Measurements from ENCODE around the gene MRPS17. TPM values are rescaled to one million over a fixed set of nuclear protein-coding genes. Genes with fewer than 3 reads are reported as not detected.

The MRPS17 gene
- total RNA-seq (14.7 TPM), polyA plus RNA-seq (17.1 TPM)
- long read RNA-seq, donor 1, partial matches to known transcripts = 0 of 1 reads
- long read RNA-seq, donor 1, other reads (novel, unspliced or antisense) = 0 of 1 reads
- long read RNA-seq, donor 2 = 0 reads
- long read RNA-seq, donor 3, transcript MRPS17-201 (3 exons, 1,845 nt) = major isoform, 30 of 39 reads
- long read RNA-seq, donor 3, partial matches to known transcripts = 9 of 39 reads
- long read RNA-seq, donor 3, other reads (novel, unspliced or antisense) = 0 of 39 reads
- long read RNA-seq, donor 4, partial matches to known transcripts = 0 of 3 reads
- long read RNA-seq, donor 4, other reads (novel, unspliced or antisense) = 0 of 3 reads
- long read RNA-seq, donor 5, transcript MRPS17-201 (3 exons, 1,845 nt) = major isoform, 31 of 41 reads
- long read RNA-seq, donor 5, partial matches to known transcripts = 10 of 41 reads
- long read RNA-seq, donor 5, other reads (novel, unspliced or antisense) = 0 of 41 reads
- long read RNA-seq, donor 6, transcript MRPS17-201 (3 exons, 1,845 nt) = major isoform, 13 of 13 reads
- long read RNA-seq, donor 6, partial matches to known transcripts = 0 of 13 reads
- long read RNA-seq, donor 6, other reads (novel, unspliced or antisense) = 0 of 13 reads
- long read RNA-seq, donor 7, transcript MRPS17-201 (3 exons, 1,845 nt) = major isoform, 14 of 14 reads
- long read RNA-seq, donor 7, partial matches to known transcripts = 0 of 14 reads
- long read RNA-seq, donor 7, other reads (novel, unspliced or antisense) = 0 of 14 reads
- long read RNA-seq, donor 8, transcript MRPS17-201 (3 exons, 1,845 nt) = major isoform, 8 of 8 reads
- long read RNA-seq, donor 8, partial matches to known transcripts = 0 of 8 reads
- long read RNA-seq, donor 8, other reads (novel, unspliced or antisense) = 0 of 8 reads
- long read RNA-seq, donor 9, partial matches to known transcripts = 0 of 4 reads
- long read RNA-seq, donor 9, other reads (novel, unspliced or antisense) = 0 of 4 reads
- long read RNA-seq, donor 10, transcript MRPS17-201 (3 exons, 1,845 nt) = major isoform, 12 of 17 reads
- long read RNA-seq, donor 10, partial matches to known transcripts = 5 of 17 reads
- long read RNA-seq, donor 10, other reads (novel, unspliced or antisense) = 0 of 17 reads

DNA sequence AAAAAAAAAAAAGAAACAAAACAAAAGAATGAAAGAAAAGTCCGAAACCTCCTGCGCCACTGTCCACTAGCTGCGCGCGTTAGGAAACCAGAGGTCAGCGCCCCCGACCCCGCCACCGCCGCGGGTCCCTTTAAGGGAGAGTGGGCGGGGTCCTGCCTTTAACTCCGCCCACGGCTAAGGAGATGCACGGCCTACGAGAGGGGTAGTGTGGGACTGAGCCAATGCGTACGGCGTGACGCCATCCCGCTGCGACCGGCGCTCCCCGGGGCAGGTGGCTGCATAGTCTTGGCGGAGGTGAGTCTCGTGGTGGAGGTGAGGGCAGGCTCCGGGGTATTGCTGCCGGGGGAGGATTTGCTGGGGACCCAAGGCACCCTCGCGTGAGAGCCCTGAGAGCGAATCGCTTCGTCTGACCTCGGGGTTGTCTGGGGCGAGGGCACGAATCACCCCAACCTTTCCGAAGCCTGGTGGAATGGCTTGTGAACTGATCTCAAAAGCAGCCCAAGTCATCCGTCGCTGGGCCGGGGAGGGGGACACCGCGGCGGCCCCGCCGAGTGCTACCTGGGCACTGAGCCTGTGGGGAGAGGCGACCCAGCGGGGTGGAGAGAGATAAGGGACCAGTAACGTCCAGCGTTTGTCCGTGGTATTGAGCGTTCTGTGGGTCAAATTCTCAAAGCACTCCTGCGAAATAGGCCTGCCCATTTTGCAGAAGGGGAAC is at the start of gene MRPS17:
Gene MRPS17 (plus strand): TSS at position 241 of the 715 bp plus-strand sequence. CDS start 1,319 bp downstream, outside the sequence.
- H3K4me3 ChIP-seq (ENCODE audit: low read length in 2 of 2) = peak within 1 kb of the TSS; percentile 67 to 92
- WGBS = under 1% methylated on average over 53 of the region's 53 CpGs
- H3K36me3 ChIP-seq (ENCODE audit: control insufficient read depth in 2 of 2, insufficient read depth in 2 of 2, low read length in 1 of 2) = peaks cover 0 to 9% of the 10 kb centered on the region in 2 donors
- peak; percentile 77 to 94 (median 82) for DNase-seq (ENCODE audit: low read depth in 6 of 9, low spot score in 9 of 9)
- peaks cover 0 to 4% of the 10 kb centered on the region in 2 donors for H3K4me1 ChIP-seq (ENCODE audit: control insufficient read depth in 2 of 2, insufficient read depth in 2 of 2, low read length in 2 of 2)
- peak within 1 kb of the TSS; percentile 63 to 72 for H3K27ac ChIP-seq (ENCODE audit: low read depth in 1 of 2, low read length in 1 of 2)
- no peaks in the 10 kb centered on the region for H3K9me3 ChIP-seq (ENCODE audit: control insufficient read depth in 2 of 2, insufficient read depth in 1 of 2, low read length in 1 of 2)
- no peaks in the 10 kb centered on the region for H3K27me3 ChIP-seq (ENCODE audit: control insufficient read depth in 2 of 2, insufficient read depth in 1 of 2, low read length in 1 of 2)

DNA sequence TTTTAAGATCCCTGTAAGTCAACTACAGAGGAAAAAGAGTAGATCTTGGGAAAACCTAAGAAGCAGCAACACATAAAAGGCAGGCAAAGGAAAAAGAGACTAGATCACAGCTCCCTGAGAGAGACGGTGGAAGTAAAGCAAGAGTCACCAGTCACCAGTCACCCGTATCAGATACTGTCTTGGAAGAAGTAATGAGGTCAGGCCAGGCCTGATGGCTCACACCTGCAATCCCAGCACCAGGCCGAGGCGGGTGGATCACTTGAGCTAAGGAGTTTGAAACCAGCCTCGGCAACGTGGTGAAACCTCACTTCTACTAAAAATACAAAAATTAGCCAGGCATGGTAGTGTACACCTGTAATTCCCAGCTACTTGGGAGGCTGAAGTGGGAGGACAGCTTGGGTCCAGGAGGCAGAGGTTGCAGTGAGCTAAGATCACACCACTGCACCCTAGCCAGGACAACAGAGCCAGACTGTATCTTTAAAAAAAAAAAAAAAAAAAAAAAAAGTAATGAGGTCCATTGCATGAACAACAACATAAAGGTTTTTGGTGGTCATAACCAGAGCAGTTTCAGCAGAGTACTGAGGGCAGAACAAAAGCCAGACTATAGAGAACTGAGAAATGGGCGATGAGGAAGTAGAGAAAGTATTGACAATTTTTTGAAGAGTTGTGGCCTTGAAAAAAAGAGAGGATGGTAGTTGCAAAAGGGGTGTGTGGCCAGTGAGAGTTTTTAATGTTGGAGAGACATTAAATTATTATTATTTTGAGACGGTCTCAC is 47.5 kb upstream of the MRPS17 start:
- WGBS = 85% methylated on average over 8 of the region's 8 CpGs
- Histone ChIP-seq H3K27ac (ENCODE audit: low read depth in 1 of 2, low read length in 1 of 2) (no peak overlapping the region), H3K4me3 (ENCODE audit: low read length in 2 of 2) (no peak overlapping the region), H3K27me3 (ENCODE audit: control insufficient read depth in 2 of 2, insufficient read depth in 1 of 2, low read length in 1 of 2) (no peaks in the 10 kb centered on the region), H3K4me1 (ENCODE audit: control insufficient read depth in 2 of 2, insufficient read depth in 2 of 2, low read length in 2 of 2) (no peaks in the 10 kb centered on the region), H3K9me3 (ENCODE audit: control insufficient read depth in 2 of 2, insufficient read depth in 1 of 2, low read length in 1 of 2) (peaks cover 0 to 7% of the 10 kb centered on the region in 2 donors), H3K36me3 (ENCODE audit: control insufficient read depth in 2 of 2, insufficient read depth in 2 of 2, low read length in 1 of 2) (peaks cover 3 to 9% of the 10 kb centered on the region in 2 donors)
- no peak for DNase-seq (ENCODE audit: low read depth in 6 of 9, low spot score in 9 of 9)

DNA sequence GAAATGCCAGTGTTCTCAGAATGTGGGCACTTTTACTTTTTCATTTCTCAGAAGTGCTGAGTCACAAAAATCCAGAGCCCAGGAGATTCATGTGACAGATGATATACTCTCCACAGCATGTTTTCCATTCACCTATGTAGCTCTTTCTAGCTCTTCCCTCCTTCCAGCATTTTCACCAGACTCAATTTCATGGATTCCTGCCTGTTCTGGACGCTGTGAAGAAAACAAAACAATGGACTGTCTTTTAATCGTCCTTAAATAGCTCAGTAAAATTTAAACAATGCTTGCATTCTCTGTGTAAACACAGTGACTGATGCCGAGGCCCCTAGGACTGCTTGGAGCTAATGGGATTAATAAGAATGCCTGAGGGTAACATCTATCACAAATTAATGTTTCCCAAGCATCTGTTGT is 38.9 kb upstream of the MRPS17 start:
- H3K27me3 ChIP-seq (ENCODE audit: control insufficient read depth in 2 of 2, insufficient read depth in 1 of 2, low read length in 1 of 2) = no peaks in the 10 kb centered on the region
- H3K9me3 ChIP-seq (ENCODE audit: control insufficient read depth in 2 of 2, insufficient read depth in 1 of 2, low read length in 1 of 2) = no peaks in the 10 kb centered on the region
- no peak overlapping the region for H3K27ac ChIP-seq (ENCODE audit: low read depth in 1 of 2, low read length in 1 of 2)
- 97% methylated on average over 3 of the region's 3 CpGs for WGBS
- H3K4me3 ChIP-seq (ENCODE audit: low read length in 2 of 2) = no peak overlapping the region
- no peak for DNase-seq (ENCODE audit: low read depth in 6 of 9, low spot score in 9 of 9)
- no peaks in the 10 kb centered on the region for H3K4me1 ChIP-seq (ENCODE audit: control insufficient read depth in 2 of 2, insufficient read depth in 2 of 2, low read length in 2 of 2)
- H3K36me3 ChIP-seq (ENCODE audit: control insufficient read depth in 2 of 2, insufficient read depth in 2 of 2, low read length in 1 of 2) = peaks cover 14 to 17% of the 10 kb centered on the region in 2 donors

DNA sequence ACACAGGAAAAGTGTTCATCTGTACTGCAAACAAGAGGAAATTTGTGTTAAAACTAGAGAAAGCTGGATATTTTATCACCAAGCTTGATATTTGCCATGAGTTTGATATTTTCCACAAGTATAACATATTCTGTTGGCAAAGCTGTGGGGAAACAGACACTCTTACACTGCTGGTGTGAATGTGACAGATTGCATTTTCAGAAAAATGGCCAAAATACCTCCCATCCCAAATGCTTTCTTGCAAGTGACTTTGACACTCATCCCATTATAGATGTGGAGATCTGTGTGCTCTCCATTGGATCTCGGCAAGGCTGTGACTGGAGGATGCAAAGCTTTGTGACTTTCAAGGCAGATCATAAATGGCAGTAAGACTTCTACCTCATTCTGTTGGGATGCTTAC is 33.9 kb upstream of the MRPS17 start:
- Histone ChIP-seq H3K4me3 (ENCODE audit: low read length in 2 of 2) (no peak overlapping the region), H3K9me3 (ENCODE audit: control insufficient read depth in 2 of 2, insufficient read depth in 1 of 2, low read length in 1 of 2) (no peaks in the 10 kb centered on the region), H3K27ac (ENCODE audit: low read depth in 1 of 2, low read length in 1 of 2) (no peak overlapping the region), H3K27me3 (ENCODE audit: control insufficient read depth in 2 of 2, insufficient read depth in 1 of 2, low read length in 1 of 2) (no peaks in the 10 kb centered on the region), H3K36me3 (ENCODE audit: control insufficient read depth in 2 of 2, insufficient read depth in 2 of 2, low read length in 1 of 2) (peaks cover 5 to 7% of the 10 kb centered on the region in 2 donors), H3K4me1 (ENCODE audit: control insufficient read depth in 2 of 2, insufficient read depth in 2 of 2, low read length in 2 of 2) (no peaks in the 10 kb centered on the region)
- no peak for DNase-seq (ENCODE audit: low read depth in 6 of 9, low spot score in 9 of 9)
- 98% methylated on average over 1 of the region's 1 CpG for WGBS

DNA sequence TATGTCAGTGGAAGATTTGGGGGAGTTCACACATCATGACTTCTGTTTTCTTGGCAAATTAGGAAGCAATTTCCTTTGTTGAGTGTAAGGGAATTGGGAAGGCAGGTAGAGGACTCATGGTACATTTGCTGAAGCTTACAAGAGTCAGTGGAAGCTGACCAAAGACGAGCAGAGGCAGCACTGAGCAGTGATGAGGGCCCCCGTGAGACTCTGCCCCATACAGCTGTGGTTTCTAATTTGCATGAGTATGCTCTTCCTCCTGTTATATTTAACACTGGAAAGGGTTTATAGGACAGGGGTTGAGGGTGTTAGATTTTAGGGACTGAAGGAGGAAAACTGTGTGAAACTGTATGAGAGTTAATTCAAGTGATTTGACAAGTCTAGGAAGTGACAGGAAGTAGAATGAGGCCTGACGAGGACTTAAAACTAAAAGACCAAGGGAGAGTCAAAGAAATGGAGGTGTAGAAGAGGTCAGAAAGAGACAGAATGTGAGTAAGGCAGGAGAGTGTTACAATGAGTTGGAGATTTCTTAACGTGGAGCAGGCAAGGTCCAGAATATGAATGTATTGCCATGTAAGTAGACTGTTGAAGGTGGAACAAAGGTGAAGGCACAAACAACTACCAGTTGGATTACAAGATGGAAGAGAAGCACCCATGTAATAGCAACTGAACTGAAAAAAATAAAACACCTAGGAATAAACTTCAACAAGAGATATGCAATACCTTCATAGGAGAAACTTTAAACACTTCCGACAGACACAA is 23.5 kb upstream of the MRPS17 start:
- no peaks in the 10 kb centered on the region for H3K4me1 ChIP-seq (ENCODE audit: control insufficient read depth in 2 of 2, insufficient read depth in 2 of 2, low read length in 2 of 2)
- H3K27me3 ChIP-seq (ENCODE audit: control insufficient read depth in 2 of 2, insufficient read depth in 1 of 2, low read length in 1 of 2) = no peaks in the 10 kb centered on the region
- WGBS = 97% methylated on average over 5 of the region's 5 CpGs
- no peak overlapping the region for H3K4me3 ChIP-seq (ENCODE audit: low read length in 2 of 2)
- H3K27ac ChIP-seq (ENCODE audit: low read depth in 1 of 2, low read length in 1 of 2) = no peak overlapping the region
- H3K36me3 ChIP-seq (ENCODE audit: control insufficient read depth in 2 of 2, insufficient read depth in 2 of 2, low read length in 1 of 2) = peaks cover 0 to 4% of the 10 kb centered on the region in 2 donors
- no peaks in the 10 kb centered on the region for H3K9me3 ChIP-seq (ENCODE audit: control insufficient read depth in 2 of 2, insufficient read depth in 1 of 2, low read length in 1 of 2)
- DNase-seq (ENCODE audit: low read depth in 6 of 9, low spot score in 9 of 9) = no peak

DNA sequence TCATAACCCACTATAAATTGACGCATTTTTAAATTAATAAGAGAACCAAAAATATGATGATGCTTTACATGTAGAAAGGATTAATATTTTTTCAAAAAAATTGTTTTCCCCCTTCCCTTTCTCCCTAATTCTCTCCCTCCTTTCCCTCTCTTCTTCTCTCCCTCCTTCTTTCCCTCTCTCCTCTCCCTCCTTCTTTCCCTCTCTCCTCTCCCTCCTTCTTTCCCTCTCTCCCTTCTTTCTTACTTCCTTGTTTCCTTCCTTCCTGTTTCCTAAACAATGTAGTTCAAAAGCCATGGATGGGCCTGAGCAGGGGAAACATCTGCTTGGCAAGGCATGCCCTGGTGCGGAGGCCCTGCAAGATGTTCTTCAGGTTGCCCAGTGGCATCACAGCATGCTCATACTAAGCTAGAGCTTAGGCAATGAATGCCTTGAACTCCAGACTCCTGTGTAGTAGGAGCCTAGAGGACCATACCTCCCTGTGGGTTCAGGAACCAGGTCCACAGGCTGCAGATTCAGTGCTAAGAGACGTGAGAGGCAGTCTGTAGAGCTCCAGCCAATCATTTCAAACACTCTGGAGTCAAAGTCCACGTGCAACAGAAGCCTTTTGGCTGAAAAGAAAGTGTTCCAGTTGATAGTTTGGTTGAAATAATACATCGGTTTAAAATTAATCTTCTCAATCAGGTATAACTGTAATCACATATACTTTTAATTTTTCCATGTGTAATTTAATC is 20.1 kb upstream of the MRPS17 start:
- peaks cover 0 to 2% of the 10 kb centered on the region in 2 donors for H3K9me3 ChIP-seq (ENCODE audit: control insufficient read depth in 2 of 2, insufficient read depth in 1 of 2, low read length in 1 of 2)
- no peak overlapping the region for H3K27ac ChIP-seq (ENCODE audit: low read depth in 1 of 2, low read length in 1 of 2)
- WGBS = 90% methylated on average over 5 of the region's 5 CpGs
- H3K4me3 ChIP-seq (ENCODE audit: low read length in 2 of 2) = no peak overlapping the region
- peaks cover 0 to 2% of the 10 kb centered on the region in 2 donors for H3K36me3 ChIP-seq (ENCODE audit: control insufficient read depth in 2 of 2, insufficient read depth in 2 of 2, low read length in 1 of 2)
- H3K4me1 ChIP-seq (ENCODE audit: control insufficient read depth in 2 of 2, insufficient read depth in 2 of 2, low read length in 2 of 2) = no peaks in the 10 kb centered on the region
- no peaks in the 10 kb centered on the region for H3K27me3 ChIP-seq (ENCODE audit: control insufficient read depth in 2 of 2, insufficient read depth in 1 of 2, low read length in 1 of 2)
- no peak for DNase-seq (ENCODE audit: low read depth in 6 of 9, low spot score in 9 of 9)

DNA sequence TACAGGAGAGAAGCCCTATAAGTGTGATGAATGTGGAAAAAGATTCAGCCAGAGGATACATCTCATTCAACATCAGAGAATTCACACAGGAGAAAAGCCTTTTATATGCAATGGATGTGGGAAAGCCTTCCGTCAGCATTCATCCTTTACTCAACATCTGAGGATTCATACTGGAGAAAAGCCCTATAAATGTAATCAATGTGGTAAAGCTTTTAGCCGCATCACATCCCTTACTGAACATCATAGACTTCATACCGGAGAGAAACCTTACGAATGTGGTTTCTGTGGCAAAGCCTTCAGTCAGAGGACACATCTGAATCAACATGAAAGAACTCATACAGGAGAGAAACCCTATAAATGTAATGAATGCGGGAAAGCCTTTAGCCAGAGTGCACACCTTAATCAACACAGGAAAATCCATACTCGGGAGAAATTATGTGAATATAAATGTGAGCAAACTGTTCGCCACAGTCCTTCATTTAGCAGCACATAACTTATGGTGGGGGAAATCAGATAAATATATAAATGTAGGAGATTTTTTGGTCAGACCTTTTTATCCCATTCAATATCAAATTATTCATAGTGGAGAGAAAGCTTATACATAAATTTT is 12.1 kb upstream of the MRPS17 start:
- 79% methylated on average over 7 of the region's 7 CpGs for WGBS

More for the DNA sequence above, 12.1 kb upstream of the MRPS17 start:
- Histone ChIP-seq H3K4me3 (ENCODE audit: low read length in 2 of 2) (no peak overlapping the region), H3K9me3 (ENCODE audit: control insufficient read depth in 2 of 2, insufficient read depth in 1 of 2, low read length in 1 of 2) (peaks cover 0 to 24% of the 10 kb centered on the region in 2 donors), H3K27ac (ENCODE audit: low read depth in 1 of 2, low read length in 1 of 2) (no peak overlapping the region), H3K27me3 (ENCODE audit: control insufficient read depth in 2 of 2, insufficient read depth in 1 of 2, low read length in 1 of 2) (no peaks in the 10 kb centered on the region), H3K36me3 (ENCODE audit: control insufficient read depth in 2 of 2, insufficient read depth in 2 of 2, low read length in 1 of 2) (no peaks in the 10 kb centered on the region), H3K4me1 (ENCODE audit: control insufficient read depth in 2 of 2, insufficient read depth in 2 of 2, low read length in 2 of 2) (no peaks in the 10 kb centered on the region)
- no peak for DNase-seq (ENCODE audit: low read depth in 6 of 9, low spot score in 9 of 9)
